Heart left ventricle (tissue), 13 donors: ENCODE data around the gene GPR155.

Experiments used
- CTCF ChIP-seq, 12 donors: fragments of 200-600 bp; sonication (generic) in 4 of 12; IDR thresholded peaks; one replicate each; pipeline versions ENCODE4 v1.5.0 to v1.8.0; 2018 to 2022; ENCODE audit warnings: antibody characterized with exemption in 12 of 12, mild to moderate bottlenecking in 5 of 12
- POLR2A ChIP-seq, 2 donors: fragments of 450-650 bp; IDR thresholded peaks; one replicate each; pipeline ENCODE4 v1.6.1; 2017; ENCODE audit warnings: antibody characterized with exemption in 2 of 2, mild to moderate bottlenecking in 2 of 2, moderate library complexity in 2 of 2
- donor health status: ischemic (EF 13 %, LVEDD 7.1; RV severe dilation, severe dysfunction).
- donor health status: DM: no; HTN: yes; CAD: no.
- donor health status: DM: no; HTN: no; CAD: no.
- donor health status: ischemic (EF 25% LVEDD 6.9; RV normal size, moderate dysfunction).
- donor health status: ischemic (EF 25% LVEDD 5.7; RV mildly dilated, moderate dysfunction).
- donor health status: ischemic (EF 35%, LVEDD 5.7; RV mildly dilated, moderate dysfunction).
- donor health status: nonischemic (EF 11% LVEDD 7.7; RV severe dilation, severe dysfunction).
- donor health status: DM: yes; HTN: yes; CAD: no.
- donor health status: PGD.
- donor health status: ischemic (EF 29% LVEDD 5.4; RV normal size, mild dysfunction).
- donor health status: nonischemic (EF 23%, LVEDD 6.1; RV moderate dilation, normal function).

- TF ChIP-seq CTCF (IDR thresholded peaks at IDR 0.05) (no peak), POLR2A (IDR thresholded peaks at IDR 0.05) (no peak)
Measured at GRCh38 chr2:174438146-174438886, 48.5 kb downstream of the GPR155 start.
